IPS-11a (cell line): ENCODE results near the gene CACNA1I.
"Not testable (repeated sequence)": the region's sequence is repeated elsewhere in the genome, so short reads cannot be mapped to it uniquely, and the experiment has no call there.

Source experiments
- H3K4me3 ChIP-seq: one replicate; pipeline ENCODE4 v1.5.1; 2013; ENCODE audit warnings: low read depth, low read length, control low read depth

Gene CACNA1I

DNA sequence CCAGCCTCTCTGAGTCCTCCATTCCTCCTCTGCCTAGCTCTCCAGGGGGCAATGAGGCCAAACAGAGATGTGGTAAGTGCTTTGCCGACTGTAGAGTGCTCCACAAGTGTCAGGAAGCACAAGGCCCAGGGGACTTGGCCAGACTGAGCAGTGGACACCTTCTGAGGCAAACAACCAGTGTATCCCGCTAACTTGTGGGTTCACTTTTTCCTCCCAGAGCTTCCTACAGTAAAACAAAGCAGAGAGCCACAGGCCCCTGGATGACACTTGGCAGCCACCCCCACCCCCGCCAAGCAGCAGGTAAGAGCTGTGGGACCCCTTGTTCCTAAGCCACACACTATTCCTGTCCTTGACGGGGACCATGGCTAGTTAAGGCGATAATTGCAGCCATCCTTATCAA, 160.9 kb downstream of the CACNA1I start:
- no peak overlapping the region for H3K4me3 ChIP-seq

GRCh38 chr22:39731881-39732555, 161.5 kb downstream of the CACNA1I start:
- no peak overlapping the region for H3K4me3 ChIP-seq

- H3K4me3 ChIP-seq: no peak overlapping the region
Observed at GRCh38 chr22:39732625-39733024, 162.1 kb downstream of the CACNA1I start.

GRCh38 chr22:39733191-39733590, 162.6 kb downstream of the CACNA1I start:
- no peak overlapping the region for H3K4me3 ChIP-seq

- H3K4me3 ChIP-seq: not testable (repeated sequence)
Observed at GRCh38 chr22:39734046-39734445, 163.5 kb downstream of the CACNA1I start.

- no peak overlapping the region for H3K4me3 ChIP-seq
Observed at GRCh38 chr22:39734866-39735265, 164.3 kb downstream of the CACNA1I start.

GRCh38 chr22:39735776-39736175, 165.2 kb downstream of the CACNA1I start:
- no peak overlapping the region for H3K4me3 ChIP-seq

GRCh38 chr22:39738746-39739145, 168.2 kb downstream of the CACNA1I start:
- no peak overlapping the region for H3K4me3 ChIP-seq
